GM12878 (cell line): ENCODE results near the gene UBC. TPM values are rescaled to one million over a fixed set of nuclear protein-coding genes. Genes with fewer than 3 reads are reported as not detected.

Source experiments
- BCL3 ChIP-seq: IDR thresholded peaks from 2 replicates; pipeline ENCODE4 v1.6.1; 2011; ENCODE audit warnings: borderline replicate concordance, low read depth, mild to moderate bottlenecking, moderate library complexity, low read length; ENCODE audit not compliant: insufficient read depth, poor library complexity, severe bottlenecking
- CBX5 ChIP-seq: sonication (generic); IDR thresholded peaks from 2 replicates; pipeline ENCODE4 v1.6.1; 2016; ENCODE audit warnings: low read depth, moderate library complexity, mild to moderate bottlenecking, inconsistent platforms
- CHD1 ChIP-seq: IDR thresholded peaks from 2 replicates; pipeline ENCODE4 v1.6.1; 2012; ENCODE audit warnings: low read depth, low read length, improper control_type of control experiment
- FOXK2 ChIP-seq: fragments of 450-650 bp; IDR thresholded peaks from 2 replicates; pipeline ENCODE4 v1.6.1; 2017; ENCODE audit warnings: mild to moderate bottlenecking, moderate library complexity
- FOXM1 ChIP-seq: IDR thresholded peaks from 2 replicates; pipeline ENCODE4 v1.6.1; 2012; ENCODE audit warnings: low read depth, mild to moderate bottlenecking, inconsistent platforms, low read length, moderate library complexity
- HDAC2 ChIP-seq: fragments of 200-600 bp; sonication (generic); IDR thresholded peaks from 2 replicates; pipeline ENCODE4 v1.6.1; 2017
- HDAC6 ChIP-seq: fragments of 200-600 bp; sonication (generic); IDR thresholded peaks from one replicate; pipeline ENCODE4 v1.8.0; 2017; ENCODE audit warnings: antibody characterized with exemption; ENCODE audit not compliant: unreplicated experiment
- HSF1 ChIP-seq: fragments of 150-350 bp; IDR thresholded peaks from 2 replicates; pipeline ENCODE4 v1.6.1; 2014; ENCODE audit warnings: mild to moderate bottlenecking, low read depth, low read length
- IKZF1 ChIP-seq: fragments of 450-650 bp; conservative IDR thresholded peaks from 2 replicates; pipeline ENCODE4 v1.6.1; 2017; ENCODE audit warnings: antibody characterized with exemption, mild to moderate bottlenecking
- JUNB ChIP-seq: IDR thresholded peaks from 2 replicates; pipeline ENCODE4 v1.6.1; 2016; ENCODE audit warnings: antibody characterized with exemption, mild to moderate bottlenecking
- MAX ChIP-seq: IDR thresholded peaks from 2 replicates; pipeline ENCODE4 v1.6.1; 2012; ENCODE audit warnings: low read depth, low read length, improper control_type of control experiment
- MEF2A ChIP-seq: IDR thresholded peaks from 2 replicates; pipeline ENCODE4 v1.6.1; 2011; ENCODE audit warnings: low read depth, mild to moderate bottlenecking, low read length, moderate library complexity; ENCODE audit not compliant: insufficient read depth
- NFYB ChIP-seq: IDR thresholded peaks from 2 replicates; pipeline ENCODE4 v1.6.1; 2011; ENCODE audit warnings: low read depth, mild to moderate bottlenecking, low read length, improper control_type of control experiment, moderate library complexity; ENCODE audit not compliant: insufficient read depth
- PAX8 ChIP-seq: fragments of 450-650 bp; IDR thresholded peaks from 2 replicates; pipeline ENCODE4 v1.6.1; 2017; ENCODE audit warnings: mild to moderate bottlenecking, moderate library complexity
- PBX3 ChIP-seq: IDR thresholded peaks from 2 replicates; pipeline ENCODE4 v1.6.1; 2011; ENCODE audit warnings: mild to moderate bottlenecking, low read depth, low read length, moderate library complexity; ENCODE audit not compliant: insufficient replicate concordance
- PKNOX1 ChIP-seq: fragments of 450-650 bp; IDR thresholded peaks from 2 replicates; pipeline ENCODE4 v1.6.1; 2016; ENCODE audit warnings: mild to moderate bottlenecking
- SMC3 ChIP-seq: IDR thresholded peaks from 2 replicates; pipeline ENCODE4 v1.6.1; 2011; ENCODE audit warnings: low read length, improper control_type of control experiment, borderline replicate concordance
- TCF3 ChIP-seq: IDR thresholded peaks from 2 replicates; pipeline ENCODE4 v1.6.1; 2012; ENCODE audit warnings: low read depth, mild to moderate bottlenecking, low read length, borderline replicate concordance; ENCODE audit not compliant: insufficient read depth
- ZBTB11 ChIP-seq: fragments of 450-650 bp; formaldehyde crosslinking; IDR thresholded peaks from 2 replicates; pipeline ENCODE4 v1.5.0; 2022; ENCODE audit warnings: mild to moderate bottlenecking, missing genetic modification characterization
- polyA plus RNA-seq, 11 experiments: library from polyadenylated mRNA; depleted of rRNA in 4 of 11; unstranded in 6 of 11; stranded (reverse) in 5 of 11; fragments of >200 nt; fragmentation: Nextera tagmentation in 4 of 11; fragmentation: Illumina TruSeq in 1 of 11; extraction: Ambion mirVana in 4 of 11; extraction: Trizol in 1 of 11; gene quantifications; 1 replicate in 1 of 11; 2 replicates in 10 of 11; pipeline versions ENCODE4 v1.2.1 to v1.2.3, GENCODE V29; 2011 to 2016; ENCODE audit warnings: inconsistent platforms in 2 of 11, missing spikeins in 2 of 11, low read depth in 1 of 11
- total RNA-seq, 4 experiments: library from RNA; depleted of rRNA in 3 of 4; stranded (reverse); fragments of >200 nt in 3 of 4; fragmentation: Illumina TruSeq in 1 of 4; extraction: Trizol in 1 of 4; gene quantifications; 2 replicates each; pipeline versions ENCODE4 v1.2.1 to v1.2.3, GENCODE V29; 2013 to 2021

Gene UBC
- total and polyA plus RNA-seq, 10 of the 15 experiments (the other 5 are each of a cell fraction or from before 2014, with no cell fraction given): 653 to 1,666 (median 874) TPM

- TF ChIP-seq PKNOX1 (peak; percentile 93), HDAC6 (peak; percentile 99), JUNB (peak; percentile 49; the same call in 1 of the 2 replicates), CHD1 (peak; percentile 94; the same call in 1 of the 2 replicates), PAX8 (no peak), MAX (no peak; the same call in 1 of the 2 replicates), FOXM1 (no peak), ZBTB11 (CRISPR knock-in tag) (peak; percentile 19; the same call in 1 of the 2 replicates), CBX5 (no peak), PBX3 (peak; percentile 69), MEF2A (peak; percentile 64; the same call in 1 of the 2 replicates), HSF1 (no peak; the same call in none of the 2 replicates), SMC3 (no peak; the same call in 1 of the 2 replicates), NFYB (no peak), IKZF1 (peak; percentile 96), BCL3 (peak; percentile 68), FOXK2 (peak; percentile 74; the same call in 1 of the 2 replicates), TCF3 (peak; percentile 97), HDAC2 (no peak)
Observed at GRCh38 chr12:124914392-124915238, at the start of gene UBC (continued).
